T47D (cell line): ENCODE results near the gene GRIA1.

Experiments
- DNase-seq, 2 experiments: peaks; one replicate each; pipeline versions ENCODE4 v3.0.0 to v3.0.0-alpha.2; 2011 to 2012; ENCODE audit warnings: low read depth in 1 of 2, low spot score in 1 of 2
- JUND ChIP-seq: IDR thresholded peaks from 2 replicates; pipeline ENCODE4 v1.6.1; 2012; ENCODE audit warnings: low read depth
- in situ Hi-C: cut with HindIII; loops from 2 replicates; pipeline ENCODE4 v1.10.0; 2016; ENCODE audit warnings: low sequenced_read_pairs, low pct_unique_long_range_greater_than_20kb

Gene GRIA1

DNA sequence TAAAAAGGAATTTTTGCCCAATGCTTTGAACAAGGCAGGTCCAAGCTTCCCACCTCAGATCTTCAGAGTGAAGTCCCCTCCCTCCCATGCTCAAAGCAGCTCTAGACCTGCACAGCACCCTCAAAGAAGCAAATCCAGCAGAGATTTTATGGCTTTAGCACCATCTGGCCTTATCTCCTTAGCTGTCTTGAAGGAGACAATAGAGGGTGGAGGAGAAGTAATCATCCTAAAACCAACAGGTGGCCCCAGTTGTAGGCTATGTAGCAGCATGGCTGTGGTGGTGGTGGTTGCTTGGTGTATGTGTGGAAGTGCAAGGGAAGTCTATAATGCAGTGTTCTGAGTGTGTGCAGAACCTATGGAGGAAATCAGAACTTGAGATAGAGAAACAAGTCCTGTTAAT lies 140.1 kb downstream of the GRIA1 start:
- no peak for TF ChIP-seq JUND
- no peak for DNase-seq
- in situ Hi-C loops = no loop called here

DNA sequence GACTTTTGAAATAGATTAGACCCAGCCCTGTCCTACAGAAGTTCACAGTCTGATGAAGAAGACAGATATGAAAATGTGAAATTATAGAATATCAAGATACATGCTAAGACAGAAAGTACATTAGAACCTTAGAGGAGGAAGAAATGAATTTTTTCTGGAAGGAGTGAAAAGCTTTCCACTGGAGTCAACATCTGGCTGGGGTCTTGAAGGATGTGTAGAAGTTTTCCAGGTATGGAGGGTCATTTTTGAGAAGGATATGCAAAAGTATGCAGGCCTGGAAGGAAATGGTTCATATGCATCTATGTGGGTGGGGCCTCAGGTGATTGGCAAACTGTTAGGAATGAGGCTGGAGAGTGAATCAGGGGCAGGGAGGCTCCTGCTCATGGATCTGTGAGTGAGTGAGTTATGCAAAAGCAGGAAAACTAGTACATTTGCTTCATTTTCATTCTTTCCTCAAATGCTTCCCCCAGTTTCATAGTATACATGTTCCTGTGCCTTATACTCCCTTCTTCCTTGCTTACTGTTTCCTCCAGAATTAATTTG lies 142.3 kb downstream of the GRIA1 start:
- DNase-seq = no peak
- TF ChIP-seq JUND = no peak
- in situ Hi-C loops = no loop called here

DNA sequence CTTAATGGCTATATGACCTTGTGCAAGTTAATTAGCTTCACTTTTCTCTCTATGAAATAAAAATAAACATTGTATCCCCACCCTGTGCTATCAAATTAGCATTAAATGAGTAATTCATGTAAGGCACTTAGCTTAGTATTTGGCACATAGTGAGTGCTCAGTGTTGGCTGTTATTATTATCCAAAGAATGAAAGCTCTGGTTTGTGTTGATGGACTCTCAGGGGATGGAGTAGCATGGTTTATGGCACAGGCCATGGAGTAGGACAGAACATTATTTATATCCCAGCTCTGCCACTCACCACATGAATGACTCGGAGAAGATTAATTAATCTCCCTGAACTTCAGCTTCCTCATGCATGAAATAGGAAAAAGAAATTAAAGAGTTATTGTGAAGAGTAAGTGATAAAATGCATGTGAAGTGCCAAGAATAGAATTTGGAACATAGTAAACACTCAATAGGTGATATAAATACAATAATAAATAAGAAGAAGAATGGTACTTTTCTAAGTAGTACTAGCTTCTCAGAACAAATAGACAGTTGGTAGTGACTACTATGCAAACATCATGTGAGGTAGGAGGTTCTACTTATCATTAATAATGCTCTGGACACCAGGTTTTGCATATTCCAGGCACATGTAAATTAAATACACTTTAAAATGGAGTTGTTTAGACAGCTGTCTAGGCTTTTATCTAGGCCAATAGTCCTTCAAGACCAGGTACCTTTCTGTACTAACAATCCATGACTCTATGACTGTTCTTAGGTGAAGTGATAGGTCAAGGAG lies 146.4 kb downstream of the GRIA1 start:
- no peak for DNase-seq
- TF ChIP-seq JUND = no peak
- in situ Hi-C loops = no loop called here

DNA sequence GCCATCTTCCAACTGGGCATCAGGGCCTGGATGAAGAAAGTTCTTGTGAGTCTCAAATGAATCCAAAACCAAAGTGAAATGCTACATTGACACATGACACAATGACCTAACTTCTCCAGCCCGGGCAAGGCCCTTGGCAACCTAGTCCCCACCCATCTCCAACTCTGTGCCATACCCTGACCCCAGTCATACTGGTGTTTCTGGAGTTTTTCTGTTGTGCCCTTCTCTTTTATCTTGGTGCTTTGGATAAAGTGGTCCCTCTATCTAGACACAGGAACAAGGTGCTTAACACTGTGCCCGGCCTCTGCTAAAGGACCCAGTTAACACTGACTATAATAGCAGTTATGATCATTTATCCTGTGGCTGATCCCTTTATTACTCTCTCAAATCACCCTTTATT lies 149.8 kb downstream of the GRIA1 start:
- in situ Hi-C loops = no loop called here
- no peak for TF ChIP-seq JUND
- no peak for DNase-seq

DNA sequence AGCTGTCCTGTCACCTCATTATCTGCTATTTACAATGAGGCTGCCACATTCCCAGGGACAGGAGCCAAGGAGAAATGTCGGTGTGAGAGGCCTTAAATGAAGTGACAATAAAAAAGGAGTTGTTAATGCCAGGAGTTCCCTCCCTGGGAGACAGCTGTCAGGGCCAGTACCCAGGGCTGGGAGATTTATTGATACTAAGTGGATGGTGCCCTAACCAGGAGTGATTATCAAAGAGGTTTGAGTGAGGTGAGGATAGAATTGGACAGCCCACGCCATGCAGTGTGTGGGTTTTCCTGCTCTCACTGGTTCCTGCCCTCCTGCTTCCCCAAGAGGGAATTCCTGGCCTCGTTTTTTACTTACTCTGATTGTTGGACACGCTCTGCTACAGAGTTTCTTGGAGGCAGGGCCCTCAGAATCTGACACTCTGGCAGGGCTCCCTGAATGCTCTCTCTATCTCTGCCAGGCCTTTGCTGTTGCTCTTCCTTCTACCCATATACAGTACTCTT lies 150.8 kb downstream of the GRIA1 start:
- in situ Hi-C loops = no loop called here
- no peak for TF ChIP-seq JUND
- DNase-seq = no peak

DNA sequence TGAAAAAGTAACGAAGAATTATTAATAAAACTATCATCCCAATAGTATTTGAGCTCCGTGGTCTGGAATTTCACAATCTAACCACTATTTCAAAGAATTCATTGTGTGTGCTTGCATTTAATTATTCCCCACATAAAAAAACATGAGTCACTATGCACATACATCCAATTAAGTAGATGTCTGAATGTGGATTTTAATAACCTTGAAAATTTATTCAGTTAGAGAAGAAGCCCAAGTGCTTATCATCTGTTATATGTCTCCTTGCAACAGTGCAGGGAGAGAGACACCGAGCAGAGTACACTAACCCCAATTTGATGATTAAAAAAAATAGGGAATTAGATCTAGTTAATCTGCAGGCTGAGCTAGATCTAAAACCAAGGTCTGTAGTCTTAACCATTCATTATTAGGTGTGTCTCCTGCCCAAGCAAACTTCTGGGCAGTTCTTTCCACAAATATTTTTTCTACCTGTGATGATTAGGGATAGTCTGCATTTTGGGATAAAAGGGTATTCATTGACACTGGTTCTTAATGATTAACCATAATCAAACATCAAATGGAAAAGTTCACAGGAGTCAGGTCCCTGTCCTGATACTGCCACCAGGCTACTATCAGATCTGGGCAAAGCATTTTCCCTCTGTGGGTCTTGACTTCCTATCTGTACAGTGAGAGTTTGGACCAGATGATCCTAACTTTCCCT lies 164.2 kb downstream of the GRIA1 start:
- no peak for DNase-seq
- TF ChIP-seq JUND = no peak
- in situ Hi-C loops = no loop called here

DNA sequence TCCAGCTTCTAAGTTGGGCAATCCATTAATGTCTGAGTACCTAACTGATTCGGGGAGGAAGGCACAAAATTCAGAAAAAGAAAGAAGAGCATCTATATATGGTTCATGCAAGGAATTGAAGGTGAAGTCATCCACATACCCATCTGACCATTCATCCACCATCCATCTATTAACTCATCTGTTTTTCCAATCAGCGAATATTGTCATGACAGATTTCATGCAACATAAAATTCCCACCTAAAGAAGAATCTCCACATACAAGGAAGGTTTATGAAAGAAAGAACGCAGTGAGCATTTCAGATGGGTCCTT lies 164.7 kb downstream of the GRIA1 start:
- no peak for TF ChIP-seq JUND
- DNase-seq = no peak
- in situ Hi-C loops = no loop called here

DNA sequence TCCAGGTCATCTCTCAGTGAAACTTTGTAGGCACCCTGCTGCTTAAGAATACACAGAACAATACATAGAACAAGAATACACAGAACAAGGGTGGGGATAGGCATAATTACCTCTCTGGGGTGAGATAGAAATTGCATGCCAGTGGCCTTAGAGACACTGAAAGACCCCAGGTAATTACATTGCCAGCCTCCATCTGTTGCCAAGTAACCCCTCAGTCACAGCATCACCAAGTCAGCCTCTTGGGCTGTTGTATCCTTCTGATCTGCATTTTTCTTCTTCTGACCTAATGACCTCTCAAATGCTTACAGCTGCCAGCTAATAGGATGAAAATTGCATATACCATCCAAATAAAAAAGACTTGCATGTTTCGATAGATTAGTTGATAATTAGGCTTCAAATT lies 167.7 kb downstream of the GRIA1 start:
- no peak for TF ChIP-seq JUND
- in situ Hi-C loops = no loop called here
- DNase-seq = no peak

DNA sequence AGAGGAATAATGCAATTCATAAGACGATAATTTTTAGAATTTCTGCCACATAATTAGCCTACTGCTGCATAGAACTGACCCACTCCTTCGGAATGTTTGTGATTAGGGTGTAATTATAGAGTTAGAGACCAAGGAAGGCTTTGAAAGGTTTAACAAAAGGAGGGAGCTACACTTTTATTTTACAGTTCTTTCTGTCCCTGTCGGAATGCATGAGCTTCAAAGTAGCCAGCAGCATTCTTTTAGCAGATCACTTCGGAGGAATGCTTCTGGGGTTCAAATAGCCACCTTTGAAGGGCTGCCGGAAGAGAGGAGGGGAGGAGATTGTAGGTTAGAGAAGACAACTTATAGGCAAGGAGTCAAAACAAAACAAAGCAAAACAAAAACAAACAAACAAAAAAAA lies 168.1 kb downstream of the GRIA1 start:
- TF ChIP-seq JUND = no peak
- in situ Hi-C loops = no loop called here
- no peak for DNase-seq

DNA sequence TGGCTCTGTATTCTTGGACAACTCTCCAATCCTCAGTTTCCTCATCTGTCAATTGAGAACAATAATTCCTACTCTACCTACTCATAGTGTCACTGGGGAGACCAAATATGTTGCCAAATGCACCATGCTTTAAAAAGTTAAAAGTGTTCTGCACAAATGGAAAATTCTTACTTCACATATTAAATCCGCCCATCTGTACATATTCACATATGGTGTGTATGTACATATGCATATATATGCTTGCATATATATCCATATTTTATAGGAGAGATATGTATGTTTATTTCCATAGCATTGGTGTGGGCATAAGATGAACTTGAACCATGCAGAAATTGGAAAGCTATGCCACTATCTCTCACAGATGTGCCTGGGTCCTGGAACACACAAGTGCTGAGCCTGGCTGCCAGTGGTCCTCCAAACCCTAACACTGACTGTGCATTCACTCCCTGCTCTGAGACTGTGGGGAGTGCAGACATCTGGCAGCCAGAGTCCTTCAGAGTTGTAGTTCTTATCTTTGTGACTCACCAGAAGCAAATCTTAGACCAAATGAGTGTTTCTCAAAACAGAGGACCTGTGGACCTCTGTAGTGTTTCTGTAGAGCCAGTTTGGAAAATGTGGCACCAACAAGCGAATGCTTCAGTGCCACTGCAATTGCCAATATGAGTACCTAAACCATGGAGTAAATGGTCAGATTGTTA lies 168.7 kb downstream of the GRIA1 start:
- DNase-seq = no peak
- in situ Hi-C loops = no loop called here
- TF ChIP-seq JUND = no peak

DNA sequence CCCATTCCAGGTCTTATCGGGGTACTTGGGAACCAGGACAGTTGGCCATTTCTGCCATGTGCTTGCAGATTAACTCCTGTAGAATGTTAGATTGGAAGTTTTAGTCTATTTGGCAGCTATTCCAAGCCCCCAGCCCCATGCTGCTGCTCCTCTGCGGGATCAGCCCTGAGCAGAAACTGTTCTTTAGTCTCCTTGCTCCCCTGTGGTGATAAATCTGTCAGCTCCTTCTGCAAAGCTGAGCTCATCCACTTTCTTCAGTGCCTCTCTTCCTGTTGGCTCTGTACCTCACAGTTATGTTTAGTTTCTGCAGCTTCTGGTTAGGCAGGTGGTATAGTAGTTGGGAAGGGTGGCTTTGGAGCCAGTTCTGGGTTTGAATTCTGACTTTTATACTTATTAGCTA lies 170.4 kb downstream of the GRIA1 start:
- TF ChIP-seq JUND = no peak
- DNase-seq = no peak
- in situ Hi-C loops = no loop called here

DNA sequence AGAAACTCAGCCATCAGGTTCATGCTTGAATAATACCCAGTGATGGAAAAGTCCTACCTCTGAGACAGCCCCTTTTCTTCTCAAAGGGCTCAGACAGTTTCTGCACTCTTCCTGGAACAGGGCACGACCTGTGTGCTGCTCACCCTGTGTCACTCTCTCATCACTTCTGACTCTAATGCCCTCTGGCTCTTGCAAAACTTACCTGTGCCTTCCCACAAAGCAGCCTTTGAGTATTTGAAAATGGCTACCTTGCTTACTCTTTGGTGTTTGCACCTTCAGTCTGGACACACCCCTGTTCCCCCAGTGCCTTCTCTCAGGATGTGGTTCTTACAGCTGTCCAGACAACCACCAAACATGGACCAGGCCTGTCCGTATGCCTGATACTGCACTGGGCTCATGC lies 171.4 kb downstream of the GRIA1 start:
- in situ Hi-C loops = no loop called here
- DNase-seq = no peak
- no peak for TF ChIP-seq JUND

DNA sequence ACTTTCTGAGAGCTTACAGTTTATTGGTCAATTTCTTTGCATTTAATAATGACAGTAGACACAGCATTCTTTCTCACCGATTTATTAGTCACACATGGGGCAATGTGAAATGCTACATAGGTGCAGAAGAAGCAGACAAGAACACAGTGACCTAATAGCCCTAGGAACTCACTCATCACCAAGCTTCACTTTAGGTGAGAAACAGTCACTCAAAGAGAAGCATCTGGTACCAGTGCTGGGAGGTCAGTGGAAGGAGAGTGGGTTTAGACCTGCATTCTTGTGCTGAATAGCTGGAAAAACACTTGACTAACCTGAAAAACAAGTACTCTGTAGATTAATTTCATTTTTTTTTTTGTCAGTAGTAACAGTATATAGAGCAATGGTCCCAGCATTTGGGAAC lies 179.6 kb downstream of the GRIA1 start:
- DNase-seq = no peak
- in situ Hi-C loops = no loop called here
- no peak for TF ChIP-seq JUND
